IMR-90 (cell line): ENCODE results near the gene LGMN. TPM values are rescaled to one million over a fixed set of nuclear protein-coding genes. Genes with fewer than 3 reads are reported as not detected.

ENCODE experiments used
- ATAC-seq: fragments of 200-7000 bp; cut with Tn5 transposase; 2 replicates; pipeline ENCODE4 v1.9.1; 2020; ENCODE audit warnings: low read depth, mild to moderate bottlenecking, moderate library complexity
- BruUV-seq: library from RNA; stranded (reverse); fragments of 400-500 nt; replicated peaks from 2 replicates; lab custom pipeline; 2021; lab: Mats Ljungman, UMichigan
- CTCF ChIA-PET: fragments of 300-600 bp; formaldehyde crosslinking; extraction: SDS; loops from one replicate; lab custom pipeline; 2021; ENCODE audit warnings: antibody characterized with exemption; lab: Yijun Ruan, JAX
- POLR2A ChIA-PET: fragments of 300-600 bp; sonication (Branson Sonifier 250); formaldehyde crosslinking; loops from one replicate; lab custom pipeline; 2022; ENCODE audit warnings: antibody characterized with exemption; ENCODE audit not compliant: unreplicated experiment; lab: Charles Lee
- DNase-seq: peaks from one replicate; pipeline ENCODE4 v3.0.0; 2013
- H2AFZ ChIP-seq: replicated peaks from 2 replicates; pipeline ENCODE3; 2013; ENCODE audit warnings: low read length, mild to moderate bottlenecking; ENCODE audit not compliant: poor library complexity
- H2AK5ac ChIP-seq: 2 replicates; pipeline ENCODE4 v1.6.1; 2013; ENCODE audit warnings: low read depth, low read length, inconsistent platforms
- H2AK9ac ChIP-seq: replicated peaks from 2 replicates; pipeline ENCODE3; 2013; ENCODE audit warnings: mild to moderate bottlenecking, low read depth, low read length, moderate library complexity; ENCODE audit not compliant: poor library complexity
- H2BK120ac ChIP-seq: 2 replicates; pipeline ENCODE4 v1.6.1; 2013; ENCODE audit warnings: low read depth, low read length, inconsistent platforms
- H2BK15ac ChIP-seq: 3 replicates; pipeline ENCODE4 v1.6.1; 2013; ENCODE audit warnings: low read depth, low read length, inconsistent platforms
- H2BK20ac ChIP-seq: 2 replicates; pipeline ENCODE4 v1.6.1; 2013; ENCODE audit warnings: low read depth, mild to moderate bottlenecking, inconsistent platforms, low read length, moderate library complexity
- H2BK5ac ChIP-seq: 2 replicates; pipeline ENCODE4 v1.6.1; 2013; ENCODE audit warnings: mild to moderate bottlenecking, low read depth, low read length, inconsistent platforms; ENCODE audit not compliant: poor library complexity, severe bottlenecking
- H3K14ac ChIP-seq: replicated peaks from 2 replicates; pipeline ENCODE4 v1.6.1; 2013; ENCODE audit warnings: low read depth, low read length, inconsistent platforms
- H3K18ac ChIP-seq: 2 replicates; pipeline ENCODE4 v1.6.1; 2013; ENCODE audit warnings: low read depth, low read length, control low read depth
- H3K23ac ChIP-seq: 2 replicates; pipeline ENCODE4 v1.6.1; 2013; ENCODE audit warnings: low read depth, low read length, inconsistent platforms
- H3K27ac ChIP-seq: 2 replicates; pipeline ENCODE4 v1.5.1; 2013; ENCODE audit warnings: mild to moderate bottlenecking, control low read depth, low read length; ENCODE audit not compliant: insufficient read depth
- H3K27me3 ChIP-seq: 2 replicates; pipeline ENCODE4 v1.6.1; 2013; ENCODE audit warnings: low read length; ENCODE audit not compliant: control insufficient read depth, insufficient read depth
- H3K36me3 ChIP-seq: 2 replicates; pipeline ENCODE4 v1.6.1; 2013; ENCODE audit warnings: low read length, mixed read lengths; ENCODE audit not compliant: control insufficient read depth, insufficient read depth
- H3K4ac ChIP-seq: 2 replicates; pipeline ENCODE4 v1.6.1; 2013; ENCODE audit warnings: low read depth, low read length, inconsistent platforms
- H3K4me1 ChIP-seq: 2 replicates; pipeline ENCODE4 v1.6.1; 2013; ENCODE audit warnings: low read length, mixed read lengths; ENCODE audit not compliant: control insufficient read depth, insufficient read depth
- H3K4me2 ChIP-seq: 2 replicates; pipeline ENCODE4 v1.6.1; 2013; ENCODE audit warnings: low read depth, mild to moderate bottlenecking, control low read depth, low read length, moderate library complexity
- H3K4me3 ChIP-seq: 2 replicates; pipeline ENCODE4 v1.5.1; 2013; ENCODE audit warnings: low read depth, mild to moderate bottlenecking, control low read depth, low read length, moderate library complexity; ENCODE audit not compliant: insufficient read depth
- H3K56ac ChIP-seq: 2 replicates; pipeline ENCODE4 v1.6.1; 2013; ENCODE audit warnings: low read length, inconsistent platforms; ENCODE audit not compliant: insufficient read depth; ENCODE audit errors: extremely low read depth
- H3K79me1 ChIP-seq, 2 experiments: 2 replicates each; pipeline ENCODE4 v1.6.1; 2013; ENCODE audit warnings: low read length in 2 of 2, inconsistent platforms in 1 of 2, low read depth in 1 of 2
- H3K9ac ChIP-seq: 2 replicates; pipeline ENCODE4 v1.6.1; 2013; ENCODE audit warnings: low read depth, low read length, control low read depth
- H3K9me1 ChIP-seq: 2 replicates; pipeline ENCODE4 v1.6.1; 2013; ENCODE audit warnings: low read length, inconsistent platforms; ENCODE audit not compliant: insufficient read depth
- H3K9me3 ChIP-seq: 2 replicates; pipeline ENCODE4 v1.6.1; 2013; ENCODE audit warnings: low read length; ENCODE audit not compliant: control insufficient read depth, insufficient read depth
- H4K20me1 ChIP-seq: 2 replicates; pipeline ENCODE4 v1.6.1; 2013; ENCODE audit warnings: low read length, inconsistent platforms; ENCODE audit not compliant: insufficient read depth
- H4K5ac ChIP-seq: 2 replicates; pipeline ENCODE4 v1.6.1; 2013; ENCODE audit warnings: mild to moderate bottlenecking, low read depth, low read length, control low read depth
- H4K8ac ChIP-seq, 2 experiments: 2 replicates each; pipeline ENCODE4 v1.6.1; 2013; ENCODE audit warnings: low read depth in 2 of 2, low read length in 2 of 2, control low read depth in 1 of 2, inconsistent platforms in 1 of 2
- H4K91ac ChIP-seq: 2 replicates; pipeline ENCODE4 v1.6.1; 2013; ENCODE audit warnings: low read depth, low read length, inconsistent platforms; ENCODE audit not compliant: insufficient read depth
- BHLHE40 ChIP-seq: fragments of 150-350 bp; IDR thresholded peaks from 2 replicates; pipeline ENCODE4 v1.6.1; 2016; ENCODE audit warnings: mild to moderate bottlenecking, low read depth, low read length
- CEBPB ChIP-seq: IDR thresholded peaks from 2 replicates; pipeline ENCODE4 v1.6.1; 2012; ENCODE audit warnings: low read depth, low read length, improper control_type of control experiment
- CHD1 ChIP-seq: IDR thresholded peaks from 2 replicates; pipeline ENCODE4 v1.6.1; 2012; ENCODE audit warnings: low read depth, low read length, improper control_type of control experiment
- CTCF ChIP-seq: conservative IDR thresholded peaks from 2 replicates; pipeline ENCODE4 v1.5.1; 2012; ENCODE audit warnings: mild to moderate bottlenecking, low read depth, low read length, improper control_type of control experiment
- FOS ChIP-seq: fragments of 150-350 bp; IDR thresholded peaks from 2 replicates; pipeline ENCODE4 v1.6.1; 2016; ENCODE audit warnings: low read depth, low read length
- MAFK ChIP-seq: IDR thresholded peaks from 2 replicates; pipeline ENCODE4 v1.6.1; 2012; ENCODE audit warnings: low read depth, low read length, improper control_type of control experiment
- MAZ ChIP-seq: IDR thresholded peaks from 2 replicates; pipeline ENCODE4 v1.6.1; 2012; ENCODE audit warnings: low read depth, mild to moderate bottlenecking, low read length, improper control_type of control experiment, moderate library complexity, borderline replicate concordance
- MXI1 ChIP-seq: IDR thresholded peaks from 2 replicates; pipeline ENCODE4 v1.6.1; 2012; ENCODE audit warnings: low read depth, mild to moderate bottlenecking, low read length, moderate library complexity, borderline replicate concordance
- NFE2L2 ChIP-seq: fragments of 150-350 bp; IDR thresholded peaks from 2 replicates; pipeline ENCODE4 v1.6.1; 2016; ENCODE audit warnings: low read depth, mild to moderate bottlenecking, low read length
- POLR2A ChIP-seq: IDR thresholded peaks from 2 replicates; pipeline ENCODE4 v1.6.1; 2012; ENCODE audit warnings: mild to moderate bottlenecking, low read depth, low read length
- RCOR1 ChIP-seq: IDR thresholded peaks from 2 replicates; pipeline ENCODE4 v1.6.1; 2012; ENCODE audit warnings: mild to moderate bottlenecking, low read length, improper control_type of control experiment; ENCODE audit not compliant: insufficient replicate concordance
- RFX5 ChIP-seq: IDR thresholded peaks from 2 replicates; pipeline ENCODE4 v1.8.0; 2012; ENCODE audit warnings: low read depth, mild to moderate bottlenecking, low read length, moderate library complexity
- SMC3 ChIP-seq: fragments of 150-350 bp; IDR thresholded peaks from 2 replicates; pipeline ENCODE4 v1.6.1; 2016; ENCODE audit warnings: low read depth, mild to moderate bottlenecking, antibody characterized with exemption, low read length, moderate library complexity
- WGBS, 2 experiments: methylation state at CpG; one replicate each; pipeline versions ENCODE4 v1.1.5 to v1.1.7; 2013; ENCODE audit warnings: missing lambda C conversion rate in 2 of 2; ENCODE audit not compliant: insufficient read length in 1 of 2; ENCODE audit errors: extremely low coverage in 2 of 2; 5-methylcytosine and 5-hydroxymethylcytosine counted together
- dilution Hi-C: fragments of 300-500 bp; cut with HindIII; formaldehyde crosslinking; loops from one replicate; pipeline ENCODE4 v1.14.3; 2018; ENCODE audit warnings: low sequenced_read_pairs; ENCODE audit not compliant: unreplicated experiment
- in situ Hi-C: fragments of 300-500 bp; cut with MboI; formaldehyde crosslinking; loops from 3 replicates; pipeline ENCODE4 v1.14.3; 2019; ENCODE audit warnings: low sequenced_read_pairs, inconsistent platforms, mixed read lengths
- intact Hi-C: fragments of 100-400 bp; cut with micrococcal nuclease; formaldehyde crosslinking; loops from 2 replicates; pipeline ENCODE4 v1.10.0; 2022
- polyA plus RNA-seq, 3 experiments: library from polyadenylated mRNA; depleted of rRNA; stranded (reverse); fragments of >200 nt; gene quantifications; 2 replicates each; pipeline ENCODE4 v1.2.3, GENCODE V29; 2012; ENCODE audit warnings: low replicate concordance in 1 of 3
- total RNA-seq: library from RNA; depleted of rRNA; stranded (reverse); fragments of >200 nt; gene quantifications from 2 replicates; pipeline ENCODE4 v1.2.3, GENCODE V29; 2012
- TF ChIP-seq, protein P1 (sequence below): fragments of 150-350 bp; IDR thresholded peaks from 2 replicates; pipeline ENCODE4 v1.6.1; 2017; ENCODE audit warnings: mild to moderate bottlenecking, antibody characterized with exemption, low read length, low read depth
- TF ChIP-seq, protein P2 (sequence below): fragments of 150-350 bp; IDR thresholded peaks from 2 replicates; pipeline ENCODE4 v1.6.1; 2016; ENCODE audit warnings: low read depth, mild to moderate bottlenecking, low read length, moderate library complexity, borderline replicate concordance

The LGMN gene
- total and polyA plus RNA-seq, 2 of the 4 experiments (the other 2 are of a cell fraction): 19.2 to 39.3 TPM

DNA sequence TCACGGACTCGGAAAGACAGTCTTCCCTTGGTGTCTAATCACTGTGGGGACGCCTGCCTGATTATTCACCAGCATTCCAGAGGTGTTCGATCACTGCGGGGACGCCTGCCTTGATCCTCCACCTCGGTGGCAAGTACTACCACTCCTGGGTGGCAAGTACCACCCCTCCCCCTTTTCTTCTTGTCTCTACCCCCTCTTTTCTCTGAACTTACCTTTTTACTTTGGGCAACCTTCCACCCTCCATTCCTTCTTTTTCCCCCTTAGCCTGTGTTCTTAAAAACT lies 12.0 kb upstream of the LGMN start:
- intact Hi-C loops (no loop called here), dilution Hi-C loops (no loop called here), in situ Hi-C loops (no loop called here)
- H4K5ac ChIP-seq: no peak overlapping the region
- H3K27me3 ChIP-seq: peaks cover 18% of the 10 kb centered on the region
- H4K20me1 ChIP-seq: no peaks in the 10 kb centered on the region
- POLR2A ChIA-PET: no interaction called here
- H3K79me1 ChIP-seq: no peaks in the 10 kb centered on the region
- no peak overlapping the region for H3K56ac ChIP-seq
- H2AK5ac ChIP-seq: no peak overlapping the region
- DNase-seq (no peak), ATAC-seq (no peak)
- no peaks in the 10 kb centered on the region for H3K4me1 ChIP-seq
- H3K4me2 ChIP-seq: no peak overlapping the region
- H4K8ac ChIP-seq: no peak overlapping the region
- no peak overlapping the region for H3K23ac ChIP-seq
- no peak overlapping the region for H3K4ac ChIP-seq
- no peak overlapping the region for H3K4me3 ChIP-seq
- H2BK120ac ChIP-seq: no peak overlapping the region
- H3K9me1 ChIP-seq: no peaks in the 10 kb centered on the region
- H2BK20ac ChIP-seq: no peak overlapping the region
- BruUV-seq: no TSS peak
- 79% methylated on average over 6 of the region's 7 CpGs; no CpG with 5 or more reads in 1 of the 2 experiments for WGBS, 2 experiments
- no peaks in the 10 kb centered on the region for H3K36me3 ChIP-seq
- no peak overlapping the region for H2BK5ac ChIP-seq
- H4K91ac ChIP-seq: no peak overlapping the region
- no peak for TF ChIP-seq CTCF
- TF ChIP-seq, protein P1, sequence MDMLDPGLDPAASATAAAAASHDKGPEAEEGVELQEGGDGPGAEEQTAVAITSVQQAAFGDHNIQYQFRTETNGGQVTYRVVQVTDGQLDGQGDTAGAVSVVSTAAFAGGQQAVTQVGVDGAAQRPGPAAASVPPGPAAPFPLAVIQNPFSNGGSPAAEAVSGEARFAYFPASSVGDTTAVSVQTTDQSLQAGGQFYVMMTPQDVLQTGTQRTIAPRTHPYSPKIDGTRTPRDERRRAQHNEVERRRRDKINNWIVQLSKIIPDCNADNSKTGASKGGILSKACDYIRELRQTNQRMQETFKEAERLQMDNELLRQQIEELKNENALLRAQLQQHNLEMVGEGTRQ: no peak
- no peak for TF ChIP-seq MAFK
- TF ChIP-seq BHLHE40: no peak
- no peak for TF ChIP-seq NFE2L2
- no peak for TF ChIP-seq RCOR1
- no peak for TF ChIP-seq RFX5
- TF ChIP-seq MXI1: no peak
- no peak for TF ChIP-seq CEBPB
- no peak for TF ChIP-seq MAZ
- no peak for TF ChIP-seq FOS
- TF ChIP-seq SMC3: no peak
- TF ChIP-seq CHD1: no peak
- no peak for TF ChIP-seq POLR2A
- TF ChIP-seq, protein P2, sequence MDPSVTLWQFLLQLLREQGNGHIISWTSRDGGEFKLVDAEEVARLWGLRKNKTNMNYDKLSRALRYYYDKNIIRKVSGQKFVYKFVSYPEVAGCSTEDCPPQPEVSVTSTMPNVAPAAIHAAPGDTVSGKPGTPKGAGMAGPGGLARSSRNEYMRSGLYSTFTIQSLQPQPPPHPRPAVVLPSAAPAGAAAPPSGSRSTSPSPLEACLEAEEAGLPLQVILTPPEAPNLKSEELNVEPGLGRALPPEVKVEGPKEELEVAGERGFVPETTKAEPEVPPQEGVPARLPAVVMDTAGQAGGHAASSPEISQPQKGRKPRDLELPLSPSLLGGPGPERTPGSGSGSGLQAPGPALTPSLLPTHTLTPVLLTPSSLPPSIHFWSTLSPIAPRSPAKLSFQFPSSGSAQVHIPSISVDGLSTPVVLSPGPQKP: no peak
- H3K9ac ChIP-seq: no peak overlapping the region
- no peak overlapping the region for H3K18ac ChIP-seq
- H3K27ac ChIP-seq: no peak overlapping the region
- H2AK9ac ChIP-seq: no peak overlapping the region
- no peak overlapping the region for H3K14ac ChIP-seq
- H2AFZ ChIP-seq: no peak overlapping the region
- no peak overlapping the region for H2BK15ac ChIP-seq
- CTCF ChIA-PET: no interaction called here
- no peaks in the 10 kb centered on the region for H3K9me3 ChIP-seq
